ENCODE results near the gene SLC33A1.

DNA sequence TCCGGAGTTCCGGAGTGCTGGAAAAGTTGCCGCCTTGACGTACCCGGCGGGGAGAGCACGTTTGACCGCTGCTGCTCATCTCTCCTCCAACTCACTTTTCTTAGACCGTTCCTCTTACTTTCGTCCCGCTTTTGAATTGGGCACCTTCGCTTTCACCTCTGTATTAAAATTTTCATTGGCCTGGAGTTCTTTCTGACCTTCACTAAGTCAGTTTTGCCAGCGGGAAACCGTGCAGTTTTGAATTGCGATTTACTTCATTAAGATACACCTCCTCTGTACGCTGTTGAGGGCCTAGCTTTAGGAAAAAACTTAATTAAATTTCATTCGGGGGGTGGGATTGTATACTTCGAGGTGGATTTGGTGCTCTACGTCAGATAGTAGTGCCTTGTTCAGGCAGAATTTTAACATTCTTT lies 17.5 kb upstream of the SLC33A1 start:
- TF ChIP-seq, protein P1, sequence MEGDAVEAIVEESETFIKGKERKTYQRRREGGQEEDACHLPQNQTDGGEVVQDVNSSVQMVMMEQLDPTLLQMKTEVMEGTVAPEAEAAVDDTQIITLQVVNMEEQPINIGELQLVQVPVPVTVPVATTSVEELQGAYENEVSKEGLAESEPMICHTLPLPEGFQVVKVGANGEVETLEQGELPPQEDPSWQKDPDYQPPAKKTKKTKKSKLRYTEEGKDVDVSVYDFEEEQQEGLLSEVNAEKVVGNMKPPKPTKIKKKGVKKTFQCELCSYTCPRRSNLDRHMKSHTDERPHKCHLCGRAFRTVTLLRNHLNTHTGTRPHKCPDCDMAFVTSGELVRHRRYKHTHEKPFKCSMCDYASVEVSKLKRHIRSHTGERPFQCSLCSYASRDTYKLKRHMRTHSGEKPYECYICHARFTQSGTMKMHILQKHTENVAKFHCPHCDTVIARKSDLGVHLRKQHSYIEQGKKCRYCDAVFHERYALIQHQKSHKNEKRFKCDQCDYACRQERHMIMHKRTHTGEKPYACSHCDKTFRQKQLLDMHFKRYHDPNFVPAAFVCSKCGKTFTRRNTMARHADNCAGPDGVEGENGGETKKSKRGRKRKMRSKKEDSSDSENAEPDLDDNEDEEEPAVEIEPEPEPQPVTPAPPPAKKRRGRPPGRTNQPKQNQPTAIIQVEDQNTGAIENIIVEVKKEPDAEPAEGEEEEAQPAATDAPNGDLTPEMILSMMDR (conservative IDR thresholded peaks at IDR 0.05; ENCODE audit: low read depth, low read length) = no peak
- no peak for TF ChIP-seq EZH2 (IDR thresholded peaks at IDR 0.05; ENCODE audit: borderline replicate concordance, low read depth, low read length, poor library complexity, severe bottlenecking)

Measured in A673 (cell line).